H9 (cell line): ENCODE measurements around the gene PRAMEF1. TPM values are rescaled to one million over a fixed set of nuclear protein-coding genes. Genes with fewer than 3 reads are reported as not detected.
"Not testable (repeated sequence)": the region's sequence is repeated elsewhere in the genome, so short reads cannot be mapped to it uniquely, and the experiment has no call there.

Source experiments
- DNase-seq: peaks from one replicate; pipeline ENCODE4 v3.0.0-alpha.2; 2017
- H2AFZ ChIP-seq: one replicate; pipeline ENCODE4 v1.6.1; 2013; ENCODE audit warnings: mild to moderate bottlenecking, low read length, control low read depth, moderate library complexity
- H2AK5ac ChIP-seq: 2 replicates; pipeline ENCODE4 v1.6.1; 2013; ENCODE audit warnings: low read length, control low read depth, mixed read lengths; ENCODE audit not compliant: insufficient read length
- H2BK120ac ChIP-seq: one replicate; pipeline ENCODE4 v1.6.1; 2013; ENCODE audit warnings: low read depth, mild to moderate bottlenecking, low read length, control low read depth, inconsistent platforms; ENCODE audit not compliant: poor library complexity, severe bottlenecking
- H2BK12ac ChIP-seq: 2 replicates; pipeline ENCODE4 v1.6.1; 2013; ENCODE audit warnings: low read length, control low read depth, mixed read lengths, low read depth; ENCODE audit not compliant: insufficient read length
- H2BK15ac ChIP-seq: 2 replicates; pipeline ENCODE4 v1.6.1; 2013; ENCODE audit warnings: low read depth, low read length, control low read depth
- H2BK20ac ChIP-seq: one replicate; pipeline ENCODE4 v1.6.1; 2013; ENCODE audit warnings: low read depth, mild to moderate bottlenecking, low read length, control low read depth, inconsistent platforms; ENCODE audit not compliant: poor library complexity, severe bottlenecking
- H2BK5ac ChIP-seq: 2 replicates; pipeline ENCODE4 v1.6.1; 2013; ENCODE audit warnings: low read length, control low read depth, mixed read lengths; ENCODE audit not compliant: insufficient read length
- H3K14ac ChIP-seq: 2 replicates; pipeline ENCODE4 v1.6.1; 2013; ENCODE audit warnings: low read length, control low read depth; ENCODE audit not compliant: insufficient read depth
- H3K18ac ChIP-seq: 2 replicates; pipeline ENCODE4 v1.6.1; 2013; ENCODE audit warnings: low read depth, mild to moderate bottlenecking, mixed read lengths, low read length, control low read depth; ENCODE audit not compliant: insufficient read length
- H3K23ac ChIP-seq: 2 replicates; pipeline ENCODE4 v1.6.1; 2013; ENCODE audit warnings: low read length, control low read depth, mixed read lengths, low read depth; ENCODE audit not compliant: insufficient read length
- H3K23me2 ChIP-seq: 2 replicates; pipeline ENCODE4 v1.6.1; 2013; ENCODE audit warnings: low read depth, mild to moderate bottlenecking, mixed read lengths, low read length, control low read depth; ENCODE audit not compliant: insufficient read length, poor library complexity, severe bottlenecking
- H3K27ac ChIP-seq: 2 replicates; pipeline ENCODE4 v1.5.1; 2013; ENCODE audit warnings: low read length, control low read depth, mixed read lengths, low read depth; ENCODE audit not compliant: insufficient read length
- H3K27me3 ChIP-seq: 2 replicates; pipeline ENCODE4 v1.6.1; 2013; ENCODE audit warnings: low read length, control low read depth, inconsistent platforms; ENCODE audit not compliant: insufficient read depth
- H3K4ac ChIP-seq: 2 replicates; pipeline ENCODE4 v1.6.1; 2013; ENCODE audit warnings: low read depth, mild to moderate bottlenecking, control low read depth, inconsistent platforms, low read length, moderate library complexity
- H3K4me1 ChIP-seq: 2 replicates; pipeline ENCODE4 v1.6.1; 2013; ENCODE audit warnings: low read length, control low read depth, inconsistent platforms; ENCODE audit not compliant: insufficient read depth
- H3K4me2 ChIP-seq: 2 replicates; pipeline ENCODE4 v1.6.1; 2013; ENCODE audit warnings: low read length, control low read depth, mixed read lengths; ENCODE audit not compliant: insufficient read length, insufficient read depth
- H3K56ac ChIP-seq: 2 replicates; pipeline ENCODE4 v1.6.1; 2013; ENCODE audit warnings: low read depth, mild to moderate bottlenecking, mixed read lengths, low read length, control low read depth; ENCODE audit not compliant: insufficient read length
- H3K79me1 ChIP-seq: 2 replicates; pipeline ENCODE4 v1.6.1; 2013; ENCODE audit warnings: low read depth, mild to moderate bottlenecking, moderate library complexity, low read length, control low read depth, inconsistent platforms; ENCODE audit not compliant: insufficient read depth, poor library complexity, severe bottlenecking
- H3K79me2 ChIP-seq: 2 replicates; pipeline ENCODE4 v1.6.1; 2013; ENCODE audit warnings: low read length, control low read depth, inconsistent platforms; ENCODE audit not compliant: insufficient read depth
- H3K9ac ChIP-seq: 2 replicates; pipeline ENCODE4 v1.6.1; 2013; ENCODE audit warnings: low read length, control low read depth, mixed read lengths; ENCODE audit not compliant: insufficient read length; ENCODE audit errors: extremely low read depth
- H3K9me3 ChIP-seq: one replicate; pipeline ENCODE4 v1.6.1; 2013; ENCODE audit warnings: low read depth, low read length, inconsistent platforms; ENCODE audit not compliant: control insufficient read depth
- H3T11ph ChIP-seq: one replicate; pipeline ENCODE4 v1.6.1; 2013; ENCODE audit warnings: mild to moderate bottlenecking, low read length, control low read depth, inconsistent platforms
- H4K20me1 ChIP-seq: one replicate; pipeline ENCODE4 v1.6.1; 2013; ENCODE audit not compliant: control insufficient read depth, insufficient read length, insufficient read depth
- H4K5ac ChIP-seq: 2 replicates; pipeline ENCODE4 v1.6.1; 2013; ENCODE audit warnings: low read depth, mild to moderate bottlenecking, mixed read lengths, low read length, control low read depth; ENCODE audit not compliant: insufficient read length
- H4K8ac ChIP-seq: replicated peaks from 2 replicates; pipeline ENCODE4 v1.6.1; 2013; ENCODE audit warnings: low read length, control low read depth, mixed read lengths, low read depth; ENCODE audit not compliant: insufficient read length
- H4K91ac ChIP-seq: 2 replicates; pipeline ENCODE4 v1.6.1; 2013; ENCODE audit warnings: low read depth, mild to moderate bottlenecking, moderate library complexity, mixed read lengths, low read length, control low read depth; ENCODE audit not compliant: insufficient read length
- H3K27ac Mint-ChIP-seq, 3 experiments: 2 replicates in 2 of 3; 3 replicates in 1 of 3; pipeline ENCODE4 v1.8.0; 2020 to 2021; ENCODE audit warnings: mixed read lengths in 3 of 3, mild to moderate bottlenecking in 1 of 3, moderate library complexity in 1 of 3
- H3K27me3 Mint-ChIP-seq: 2 replicates; pipeline ENCODE4 v1.8.0; 2021; ENCODE audit warnings: low read depth, mild to moderate bottlenecking, moderate library complexity, mixed read lengths
- H3K36me3 Mint-ChIP-seq, 3 experiments: 2 replicates in 2 of 3; 3 replicates in 1 of 3; pipeline ENCODE4 v1.8.0; 2020 to 2021; ENCODE audit warnings: low read depth in 3 of 3, mixed read lengths in 3 of 3; ENCODE audit not compliant: insufficient read depth in 1 of 3
- H3K4me1 Mint-ChIP-seq, 2 experiments: 2 replicates each; pipeline ENCODE4 v1.8.0; 2020; ENCODE audit warnings: mixed read lengths in 2 of 2
- H3K4me3 Mint-ChIP-seq, 2 experiments: 2 replicates in 1 of 2; 3 replicates in 1 of 2; pipeline ENCODE4 v1.8.0; 2020 to 2021; ENCODE audit warnings: mild to moderate bottlenecking in 2 of 2, mixed read lengths in 2 of 2, moderate library complexity in 1 of 2
- H3K9me3 Mint-ChIP-seq, 2 experiments: 2 replicates in 1 of 2; 3 replicates in 1 of 2; pipeline ENCODE4 v1.8.0; 2020; ENCODE audit warnings: mild to moderate bottlenecking in 2 of 2, mixed read lengths in 2 of 2, moderate library complexity in 1 of 2
- WGBS: extraction: QIAGEN DNeasy Blood & Tissue Kit; methylation state at CpG from one replicate; pipeline ENCODE4 v1.1.7; 2013; ENCODE audit warnings: missing lambda C conversion rate, low lambda C conversion rate, mixed read lengths; ENCODE audit not compliant: insufficient read length; ENCODE audit errors: extremely low coverage; 5-methylcytosine and 5-hydroxymethylcytosine counted together
- total RNA-seq: library from RNA; stranded (reverse); gene quantifications from 2 replicates; pipeline ENCODE4 v1.2.1, GENCODE V29; 2021

PRAMEF1 gene
- total RNA-seq, 1 experiment from 2014 or later = not detected

DNA sequence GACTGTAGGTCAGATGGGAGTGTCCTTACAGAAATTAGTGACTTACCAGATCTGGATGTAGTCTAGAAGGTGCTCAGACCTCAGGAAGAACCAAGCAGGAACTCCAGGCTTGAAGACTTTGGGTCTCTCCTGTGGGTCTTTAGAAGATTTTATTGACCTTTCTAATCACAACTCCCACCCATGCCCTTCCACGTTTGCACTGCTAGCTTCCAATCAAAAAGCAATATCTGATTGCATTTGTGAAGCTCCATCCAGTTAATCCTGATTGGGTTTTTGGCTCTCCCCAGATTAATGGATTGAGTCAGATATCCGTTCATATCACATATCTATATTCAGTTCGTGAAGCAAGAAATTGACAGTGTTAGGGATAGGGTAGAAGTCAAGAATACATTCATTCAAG is 40.1 kb downstream of the PRAMEF1 start, which contains the start of gene PRAMEF11:
Gene PRAMEF11 (minus strand): TSS at position 101 of the 400 bp plus-strand sequence. CDS start 2,621 bp downstream, outside the sequence.
- H3K27me3 ChIP-seq, H3T11ph ChIP-seq, H3K27ac ChIP-seq, H2BK20ac ChIP-seq, H4K20me1 ChIP-seq, H4K8ac ChIP-seq, DNase-seq, H3K4ac ChIP-seq, H3K79me1 ChIP-seq, H3K9ac ChIP-seq, H3K18ac ChIP-seq, H2BK120ac ChIP-seq, H3K23ac ChIP-seq, H2AK5ac ChIP-seq, H3K4me1 ChIP-seq, H2BK5ac ChIP-seq, H3K23me2 ChIP-seq, H3K4me3 Mint-ChIP-seq, H3K14ac ChIP-seq, H3K79me2 ChIP-seq, H3K27ac Mint-ChIP-seq, H3K9me3 ChIP-seq, H4K91ac ChIP-seq, H3K4me2 ChIP-seq, H2AFZ ChIP-seq, H3K4me1 Mint-ChIP-seq, H3K27me3 Mint-ChIP-seq, H3K56ac ChIP-seq, H4K5ac ChIP-seq, H2BK12ac ChIP-seq, H2BK15ac ChIP-seq: not testable (repeated sequence)
- peaks cover 0 to 21% (median 4%) of the 10 kb centered on the region in 3 experiments; a peak in 2 of 7 replicates for H3K36me3 Mint-ChIP-seq
- peaks cover 61 to 66% of the 10 kb centered on the region in 2 experiments for H3K9me3 Mint-ChIP-seq
- no CpG with 5 or more reads among the region's 3 CpGs for WGBS

DNA sequence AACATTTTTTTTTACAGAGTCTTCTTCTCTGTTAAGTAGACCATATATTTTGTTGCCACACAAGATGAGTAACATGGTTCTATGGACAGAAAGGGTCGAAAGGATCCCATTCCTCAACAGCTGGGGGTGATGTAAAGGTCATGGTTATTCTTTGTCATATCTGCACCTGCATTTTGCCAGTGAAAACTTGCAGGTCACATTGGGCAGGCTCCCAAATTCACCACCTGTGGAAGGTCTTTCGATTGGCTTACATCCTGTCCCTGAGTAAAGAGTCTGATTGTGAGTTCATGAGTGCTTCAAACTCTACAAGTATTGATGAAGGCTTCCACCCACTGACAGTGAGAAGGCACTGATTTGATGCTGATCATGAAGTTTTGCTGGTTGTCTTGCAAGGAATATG is 42.1 kb downstream of the PRAMEF1 start:
- not testable (repeated sequence) for H3K4me1 Mint-ChIP-seq, H2BK12ac ChIP-seq, H4K20me1 ChIP-seq, DNase-seq, H3K4me3 Mint-ChIP-seq, H3K27ac Mint-ChIP-seq, H3K79me2 ChIP-seq, H3K27me3 Mint-ChIP-seq, H3K4me1 ChIP-seq, H2BK15ac ChIP-seq, H2AK5ac ChIP-seq, H2AFZ ChIP-seq, H3K27ac ChIP-seq, H4K8ac ChIP-seq, H3K56ac ChIP-seq, H2BK20ac ChIP-seq, H3K23ac ChIP-seq, H3K4ac ChIP-seq, H2BK5ac ChIP-seq, H3K18ac ChIP-seq, H4K91ac ChIP-seq, H3K9ac ChIP-seq, H3K23me2 ChIP-seq, H2BK120ac ChIP-seq, H3K27me3 ChIP-seq, H3K4me2 ChIP-seq, H3T11ph ChIP-seq, H4K5ac ChIP-seq, H3K79me1 ChIP-seq, H3K14ac ChIP-seq
- Mint-ChIP-seq H3K9me3 (peaks cover 62 to 72% of the 10 kb centered on the region in 2 experiments), H3K36me3 (peaks cover 0 to 17% (median 4%) of the 10 kb centered on the region in 3 experiments; a peak in 4 of 7 replicates)
- H3K9me3 ChIP-seq = peaks cover 18% of the 10 kb centered on the region
- WGBS = no CpG with 5 or more reads among the region's 2 CpGs
